NB4 (cell line): ENCODE data around the gene SEC61G.

Source experiments
- MAX ChIP-seq: IDR thresholded peaks from 2 replicates; pipeline ENCODE4 v1.6.1; 2011; ENCODE audit warnings: low read depth, low read length
- MYC ChIP-seq: IDR thresholded peaks from 2 replicates; pipeline ENCODE4 v1.6.1; 2011; ENCODE audit warnings: low read depth, low read length
- TF ChIP-seq, protein P1 (sequence below): IDR thresholded peaks from one replicate; pipeline ENCODE4 v1.5.1; 2012; ENCODE audit warnings: low read depth, low read length

- TF ChIP-seq, protein P1, sequence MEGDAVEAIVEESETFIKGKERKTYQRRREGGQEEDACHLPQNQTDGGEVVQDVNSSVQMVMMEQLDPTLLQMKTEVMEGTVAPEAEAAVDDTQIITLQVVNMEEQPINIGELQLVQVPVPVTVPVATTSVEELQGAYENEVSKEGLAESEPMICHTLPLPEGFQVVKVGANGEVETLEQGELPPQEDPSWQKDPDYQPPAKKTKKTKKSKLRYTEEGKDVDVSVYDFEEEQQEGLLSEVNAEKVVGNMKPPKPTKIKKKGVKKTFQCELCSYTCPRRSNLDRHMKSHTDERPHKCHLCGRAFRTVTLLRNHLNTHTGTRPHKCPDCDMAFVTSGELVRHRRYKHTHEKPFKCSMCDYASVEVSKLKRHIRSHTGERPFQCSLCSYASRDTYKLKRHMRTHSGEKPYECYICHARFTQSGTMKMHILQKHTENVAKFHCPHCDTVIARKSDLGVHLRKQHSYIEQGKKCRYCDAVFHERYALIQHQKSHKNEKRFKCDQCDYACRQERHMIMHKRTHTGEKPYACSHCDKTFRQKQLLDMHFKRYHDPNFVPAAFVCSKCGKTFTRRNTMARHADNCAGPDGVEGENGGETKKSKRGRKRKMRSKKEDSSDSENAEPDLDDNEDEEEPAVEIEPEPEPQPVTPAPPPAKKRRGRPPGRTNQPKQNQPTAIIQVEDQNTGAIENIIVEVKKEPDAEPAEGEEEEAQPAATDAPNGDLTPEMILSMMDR: no peak
- TF ChIP-seq MAX (no peak), MYC (no peak)
Observed at GRCh38 chr7:54757711-54758110, 1.3 kb downstream of the SEC61G start.
